Measurements from ENCODE around the gene FYN. TPM values are rescaled to one million over a fixed set of nuclear protein-coding genes. Genes with fewer than 3 reads are reported as not detected.

The FYN gene
- total RNA-seq, 4 donors from 2014 or later, result 108 to 281 (median 186) TPM

GRCh38 chr6:111773501-111774345 is 99.5 kb downstream of the FYN start:
- ATAC-seq (ENCODE audit: low FRiP score) (no peak), DNase-seq (ENCODE audit: low spot score) (no peak)
- TF ChIP-seq CTCF (IDR thresholded peaks at IDR 0.05), result no peak

DNA sequence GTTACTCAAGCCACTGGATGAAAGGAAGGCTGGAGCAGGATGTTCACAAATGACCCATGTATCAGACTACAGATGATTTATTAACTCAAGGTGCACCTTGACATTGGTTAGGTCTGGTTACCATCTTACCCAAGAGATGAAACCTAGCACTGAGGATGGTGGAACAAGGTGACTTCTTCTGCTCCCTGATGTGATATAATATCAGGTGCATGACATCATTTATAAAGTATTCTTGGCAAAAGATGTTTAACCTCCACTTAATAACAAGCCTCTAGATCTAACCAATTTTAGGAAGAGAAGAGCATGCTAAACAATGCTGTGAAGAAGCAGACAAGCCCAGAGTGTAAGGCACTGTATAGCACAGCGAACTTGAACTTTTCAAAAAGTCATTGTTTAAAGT is 100.9 kb downstream of the FYN start:
- ATAC-seq (ENCODE audit: low FRiP score), result no peak
- DNase-seq (ENCODE audit: low spot score), result no peak
- no peak for TF ChIP-seq CTCF (IDR thresholded peaks at IDR 0.05)

DNA sequence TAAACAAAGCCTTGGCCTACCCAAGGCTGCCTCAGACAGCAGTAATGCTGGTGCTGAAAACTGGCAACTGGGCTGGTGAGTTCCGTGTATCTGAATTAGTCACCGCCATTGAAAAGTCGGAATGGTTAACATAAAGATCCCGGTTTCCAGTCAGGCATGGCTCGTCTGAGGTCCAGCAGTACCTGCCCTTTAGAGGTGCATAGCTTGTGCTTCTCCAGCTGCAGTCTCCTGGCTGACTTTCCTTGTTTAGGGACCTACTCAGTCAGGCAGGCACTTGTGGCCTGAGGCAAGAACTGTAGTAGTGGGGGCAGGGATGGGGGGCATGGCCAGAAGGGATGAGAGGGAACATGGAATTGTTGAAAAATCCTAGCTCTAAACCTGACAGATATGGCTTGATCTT is 101.6 kb downstream of the FYN start:
- ATAC-seq (ENCODE audit: low FRiP score), result no peak
- no peak for DNase-seq (ENCODE audit: low spot score)
- no peak for TF ChIP-seq CTCF (IDR thresholded peaks at IDR 0.05)

GRCh38 chr6:111771094-111771432 is 102.2 kb downstream of the FYN start:
- no peak for TF ChIP-seq CTCF (IDR thresholded peaks at IDR 0.05)
- no peak for ATAC-seq (ENCODE audit: low FRiP score)
- no peak for DNase-seq (ENCODE audit: low spot score)

DNA sequence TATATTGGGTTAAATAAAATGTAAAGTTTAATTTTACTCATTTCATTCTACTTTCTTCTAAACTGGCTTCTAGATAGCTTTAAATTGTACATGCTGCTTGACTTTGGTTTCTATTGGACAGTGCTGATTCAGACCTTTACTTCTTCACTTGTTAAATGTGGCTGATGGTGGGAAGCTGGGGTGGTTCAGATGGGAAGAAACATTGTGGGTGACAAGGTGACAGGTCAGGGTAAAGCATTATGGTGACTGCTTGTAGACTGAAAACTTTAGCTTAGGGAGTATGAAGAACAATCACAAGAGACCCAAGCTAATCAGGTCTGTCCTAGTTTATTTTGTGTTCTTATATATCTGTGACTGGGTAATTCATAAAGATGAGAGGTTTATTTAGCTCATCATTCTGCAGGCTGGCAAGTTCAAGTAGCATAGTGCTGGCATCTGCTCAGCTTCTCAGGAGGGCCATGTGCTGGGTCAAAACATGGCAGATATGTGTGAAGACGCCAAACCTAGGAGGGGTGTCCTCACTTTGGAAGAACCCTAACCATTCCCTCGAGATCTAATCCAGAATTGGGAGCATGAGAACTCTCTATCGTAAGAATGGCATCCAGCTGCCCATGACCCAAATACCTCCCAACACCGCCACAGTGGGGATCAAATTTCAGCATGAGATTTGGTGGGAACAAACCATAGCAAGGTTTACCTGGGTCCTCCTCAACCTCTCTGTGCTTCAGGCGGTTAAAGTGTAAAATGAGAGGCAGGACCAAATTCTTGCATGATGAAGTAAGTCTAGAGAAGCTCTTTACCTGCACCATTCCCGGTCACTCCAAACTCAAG is 102.8 kb downstream of the FYN start:
- DNase-seq (ENCODE audit: low spot score) (no peak), ATAC-seq (ENCODE audit: low FRiP score) (no peak)
- no peak for TF ChIP-seq CTCF (IDR thresholded peaks at IDR 0.05)

DNA sequence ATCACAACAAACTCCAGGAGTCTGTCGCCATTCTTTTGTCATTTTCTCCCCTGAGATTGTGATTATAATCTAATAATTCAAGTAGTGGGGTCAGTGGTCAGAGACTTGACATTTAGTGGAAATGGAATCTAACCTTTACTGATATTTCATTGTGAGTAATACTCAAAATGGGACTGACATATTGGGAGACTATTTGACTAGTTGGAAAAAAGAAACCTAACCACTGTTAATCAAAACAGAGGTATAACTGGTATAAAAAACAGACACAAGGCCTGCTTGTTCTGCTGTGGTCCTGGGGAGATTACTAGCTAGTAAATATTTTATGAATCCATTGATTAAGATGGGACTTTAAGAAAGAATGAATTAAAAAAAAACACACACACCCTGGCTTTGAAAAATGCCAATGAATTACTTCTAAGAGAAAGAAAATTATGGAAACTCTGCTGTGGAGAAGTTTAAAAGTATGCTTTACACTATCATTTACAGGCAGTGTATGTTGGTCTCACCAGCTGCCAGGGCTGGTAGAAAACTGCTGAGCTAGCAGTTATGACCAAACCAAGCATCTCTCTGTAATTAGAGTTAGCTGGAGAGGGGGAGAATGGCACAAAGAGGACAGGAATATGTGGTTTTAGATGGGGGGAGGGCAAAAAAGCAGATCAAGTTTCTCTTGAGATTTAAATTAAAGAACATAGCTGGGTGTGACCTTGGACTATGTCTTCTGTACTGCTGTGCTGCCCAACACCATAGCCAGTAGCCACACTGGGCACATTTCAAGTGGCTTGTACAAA is 103.7 kb downstream of the FYN start:
- DNase-seq (ENCODE audit: low spot score), result no peak
- no peak for ATAC-seq (ENCODE audit: low FRiP score)
- no peak for TF ChIP-seq CTCF (IDR thresholded peaks at IDR 0.05)
